Esophagus squamous epithelium (tissue), 4 donors: ENCODE results near the gene RPS15.

ENCODE experiments used
- CTCF ChIP-seq, 6 experiments: fragments of 450-650 bp in 4 of 6; fragments of 200-600 bp in 2 of 6; sonication (generic) in 2 of 6; IDR thresholded peaks; one replicate each; pipeline ENCODE4 v1.5.1; 2016 to 2019; ENCODE audit warnings: antibody characterized with exemption in 6 of 6, mild to moderate bottlenecking in 4 of 6, moderate library complexity in 4 of 6
- POLR2A ChIP-seq, 4 donors: fragments of 450-650 bp; IDR thresholded peaks; one replicate each; pipeline ENCODE4 v1.6.1; 2017; ENCODE audit warnings: antibody characterized with exemption in 4 of 4, mild to moderate bottlenecking in 4 of 4, moderate library complexity in 3 of 4

GRCh38 chr19:1465191-1466016, 27.2 kb downstream of the RPS15 start:
- peak in 5 of 6 experiments; percentile 21 to 61 (median 38) for TF ChIP-seq CTCF (IDR thresholded peaks at IDR 0.05)
- no peak for TF ChIP-seq POLR2A (IDR thresholded peaks at IDR 0.05)
